Naive thymus-derived CD4-positive, alpha-beta T cell (primary cell): Measurements from ENCODE around the gene TNIK. TPM values are rescaled to one million over a fixed set of nuclear protein-coding genes. Genes with fewer than 3 reads are reported as not detected.

Experiments used
- ATAC-seq: fragments of 150-1000 bp; cut with Tn5 transposase; 2 replicates; pipeline ENCODE4 v1.10.0; 2021; ENCODE audit warnings: mild to moderate bottlenecking, moderate library complexity
- CTCF ChIA-PET: fragments of 350-600 bp; sonication (Branson Sonifier 250); formaldehyde crosslinking; loops from one replicate; lab custom pipeline; 2021; ENCODE audit warnings: antibody characterized with exemption; lab: Charles Lee
- POLR2A ChIA-PET: fragments of 350-600 bp; sonication (Branson Sonifier 250); formaldehyde crosslinking; loops from one replicate; lab custom pipeline; 2021; ENCODE audit warnings: antibody characterized with exemption, inconsistent platforms; lab: Charles Lee
- DNase-seq, 9 donors: peaks; one replicate each; pipeline versions ENCODE4 v3.0.0 to v3.0.0-alpha.2; 2020 to 2022; ENCODE audit warnings: mixed read lengths in 1 of 9
- H3K27ac ChIP-seq: one replicate; pipeline ENCODE4 v1.7.0; 2013; ENCODE audit warnings: mild to moderate bottlenecking, low read depth, low read length, moderate library complexity
- H3K27me3 ChIP-seq, 2 donors: one replicate each; pipeline ENCODE4 v1.7.0; 2013; ENCODE audit warnings: low read length in 2 of 2, mild to moderate bottlenecking in 2 of 2, moderate library complexity in 2 of 2; ENCODE audit not compliant: control insufficient read depth in 2 of 2, insufficient read depth in 2 of 2
- H3K36me3 ChIP-seq, 3 experiments: 1 replicate in 2 of 3; 2 replicates in 1 of 3; pipeline ENCODE4 v1.7.0; 2013; ENCODE audit warnings: low read length in 3 of 3, mild to moderate bottlenecking in 3 of 3, moderate library complexity in 1 of 3; ENCODE audit not compliant: insufficient read depth in 3 of 3, control insufficient read depth in 2 of 3
- H3K4me1 ChIP-seq, 2 donors: one replicate each; pipeline ENCODE4 v1.7.0; 2013; ENCODE audit warnings: low read length in 2 of 2, mild to moderate bottlenecking in 2 of 2, moderate library complexity in 1 of 2; ENCODE audit not compliant: control insufficient read depth in 2 of 2, insufficient read depth in 2 of 2
- H3K4me3 ChIP-seq: 2 replicates; pipeline ENCODE4 v1.7.0; 2013; ENCODE audit warnings: mild to moderate bottlenecking, low read length
- H3K9me3 ChIP-seq, 3 experiments: 1 replicate in 2 of 3; 2 replicates in 1 of 3; pipeline ENCODE4 v1.7.0; 2013; ENCODE audit warnings: low read length in 3 of 3; ENCODE audit not compliant: control insufficient read depth in 2 of 3
- H3K27ac Mint-ChIP-seq, 9 donors: one replicate each; pipeline ENCODE4 v1.8.0; 2020 to 2022; ENCODE audit warnings: mixed read lengths in 9 of 9, mild to moderate bottlenecking in 8 of 9, moderate library complexity in 5 of 9, inconsistent platforms in 2 of 9
- H3K27me3 Mint-ChIP-seq, 5 donors: one replicate each; pipeline ENCODE4 v1.8.0; 2021 to 2022; ENCODE audit warnings: mixed read lengths in 5 of 5, mild to moderate bottlenecking in 1 of 5
- H3K36me3 Mint-ChIP-seq, 5 donors: one replicate each; pipeline ENCODE4 v1.8.0; 2020 to 2022; ENCODE audit warnings: mixed read lengths in 5 of 5, mild to moderate bottlenecking in 3 of 5, inconsistent platforms in 1 of 5
- H3K4me1 Mint-ChIP-seq, 7 donors: one replicate each; pipeline ENCODE4 v1.8.0; 2020 to 2022; ENCODE audit warnings: mixed read lengths in 7 of 7, mild to moderate bottlenecking in 3 of 7, inconsistent platforms in 1 of 7
- H3K4me3 Mint-ChIP-seq, 10 donors: one replicate each; pipeline ENCODE4 v1.8.0; 2020 to 2022; ENCODE audit warnings: mild to moderate bottlenecking in 10 of 10, mixed read lengths in 10 of 10, moderate library complexity in 6 of 10, inconsistent platforms in 2 of 10
- H3K9me3 Mint-ChIP-seq, 11 donors: one replicate each; pipeline ENCODE4 v1.8.0; 2020 to 2022; ENCODE audit warnings: mixed read lengths in 11 of 11, mild to moderate bottlenecking in 4 of 11, inconsistent platforms in 1 of 11, moderate library complexity in 1 of 11
- intact Hi-C, 2 donors: fragments of 100-400 bp; cut with micrococcal nuclease; formaldehyde crosslinking; loops; one replicate each; pipeline ENCODE4 v1.15.1; 2023
- polyA plus RNA-seq, 2 donors: library from polyadenylated mRNA; unstranded; fragments of 300-500 nt; fragmentation: Illumina TruSeq; gene quantifications; one replicate each; pipeline ENCODE4 v1.2.3, GENCODE V29; 2021
- total RNA-seq, 6 experiments: library from RNA in 5 of 6; stranded (reverse) in 5 of 6; gene quantifications; 1 replicate in 5 of 6; 2 replicates in 1 of 6; pipeline ENCODE4 v1.2.3 and lab custom pipeline; 2021 to 2026

TNIK gene
- total and polyA plus RNA-seq, 7 experiments from 2014 or later: 20.2 to 74.9 (median 66.3) TPM

DNA sequence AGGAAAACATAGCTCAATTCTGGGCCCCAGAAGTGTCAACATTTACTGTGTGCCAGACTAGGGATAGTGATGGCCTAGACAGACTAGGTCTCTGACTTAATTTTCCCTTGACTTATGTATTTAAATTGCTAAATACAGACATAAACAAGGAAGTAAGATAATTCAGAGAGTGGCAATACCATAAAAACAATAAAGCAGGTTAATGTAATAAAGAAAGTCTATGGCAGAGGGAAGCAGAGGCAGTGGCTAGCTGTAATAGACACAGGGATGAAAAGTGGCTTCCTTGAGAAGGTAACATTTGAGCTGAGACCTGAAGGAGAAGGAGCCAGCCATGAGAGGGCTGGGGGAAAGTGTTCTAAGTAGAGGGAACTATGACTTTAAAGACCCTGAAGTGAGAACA is 95.7 kb downstream of the TNIK start:
- no peak overlapping the region for H3K4me3 ChIP-seq
- intact Hi-C loops: loop anchor here in 1 of 2 donors (5.0 kb wide), 1 partner anchor 77 kb away; no protein-coding TSS in a partner anchor
- Mint-ChIP-seq H3K36me3 (peaks cover 3 to 32% (median 17%) of the 10 kb centered on the region in 5 donors), H3K9me3 (no peaks in the 10 kb centered on the region), H3K4me1 (peaks cover 11 to 82% (median 72%) of the 10 kb centered on the region in 7 donors), H3K27me3 (no peaks in the 10 kb centered on the region), H3K4me3 (peak overlapping the region in 1 of 10 donors; percentile 13), H3K27ac (no peak overlapping the region)
- ATAC-seq (no peak), DNase-seq (no peak)
- H3K27me3 ChIP-seq: no peaks in the 10 kb centered on the region
- H3K27ac ChIP-seq: no peak overlapping the region
- H3K4me1 ChIP-seq: peaks cover 0 to 15% of the 10 kb centered on the region in 2 donors
- H3K36me3 ChIP-seq: no peaks in the 10 kb centered on the region
- ChIA-PET POLR2A (no interaction called here), CTCF (interaction anchor here (1.1 kb wide), 2 partner anchors 10 to 17 kb away, joined by 3 read pairs; no protein-coding TSS in a partner anchor)
- no peaks in the 10 kb centered on the region for H3K9me3 ChIP-seq

DNA sequence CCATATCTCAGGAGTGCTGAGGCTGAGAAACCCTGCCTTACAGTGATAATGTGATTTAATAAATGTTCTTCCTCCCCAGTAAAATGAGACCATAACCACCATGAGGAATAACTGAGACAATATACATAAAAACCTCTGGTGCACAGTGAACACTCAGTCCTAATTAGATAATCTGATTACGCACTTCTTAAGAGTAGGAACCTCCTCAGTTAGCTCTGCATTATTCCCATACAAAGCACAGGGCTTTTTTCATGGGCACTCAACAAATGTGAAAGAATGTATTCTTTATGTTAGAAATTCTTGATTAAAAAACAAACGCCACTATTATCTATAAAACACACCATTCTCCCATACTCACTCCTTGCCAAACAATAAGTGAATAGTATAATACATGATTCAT is 97.0 kb downstream of the TNIK start:
- H3K27me3 ChIP-seq: no peaks in the 10 kb centered on the region
- Mint-ChIP-seq H3K4me1 (peaks cover 20 to 87% (median 76%) of the 10 kb centered on the region in 7 donors), H3K4me3 (peak overlapping the region in 2 of 10 donors; percentile 4 to 13), H3K27ac (no peak overlapping the region), H3K9me3 (no peaks in the 10 kb centered on the region), H3K27me3 (no peaks in the 10 kb centered on the region), H3K36me3 (peaks cover 0 to 26% (median 11%) of the 10 kb centered on the region in 5 donors)
- no peaks in the 10 kb centered on the region for H3K9me3 ChIP-seq
- no peak overlapping the region for H3K27ac ChIP-seq
- no peaks in the 10 kb centered on the region for H3K36me3 ChIP-seq
- DNase-seq (no peak), ATAC-seq (no peak)
- H3K4me1 ChIP-seq: peaks cover 0 to 15% of the 10 kb centered on the region in 2 donors
- CTCF ChIA-PET: no interaction called here
- POLR2A ChIA-PET: no interaction called here
- no peak overlapping the region for H3K4me3 ChIP-seq
- intact Hi-C loops: loop anchor here in 1 of 2 donors (5.0 kb wide), 1 partner anchor 76 kb away; no protein-coding TSS in a partner anchor

DNA sequence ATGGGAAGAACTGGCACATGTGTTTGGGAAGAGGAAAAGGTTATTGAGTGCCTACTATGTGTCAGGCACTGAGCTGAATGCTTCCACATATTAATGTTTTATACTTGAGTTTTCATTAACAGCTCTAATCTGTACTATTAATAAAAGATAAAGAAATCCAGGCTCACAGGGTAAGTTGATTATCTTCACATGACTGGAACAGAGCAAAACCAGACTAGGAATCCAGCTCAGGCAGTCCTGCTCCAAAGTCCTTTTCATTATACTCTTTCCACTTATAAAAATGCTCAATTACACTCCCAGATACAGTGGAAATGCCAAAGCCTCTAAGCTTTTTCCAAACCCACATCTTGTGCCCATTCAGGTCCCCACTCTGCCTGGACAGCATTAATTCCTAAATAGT is 97.6 kb downstream of the TNIK start:
- CTCF ChIA-PET: no interaction called here
- H3K27ac Mint-ChIP-seq: peak overlapping the region in 1 of 9 donors; percentile 15
- peaks cover 0 to 24% (median 5%) of the 10 kb centered on the region in 5 donors for H3K36me3 Mint-ChIP-seq

DNA sequence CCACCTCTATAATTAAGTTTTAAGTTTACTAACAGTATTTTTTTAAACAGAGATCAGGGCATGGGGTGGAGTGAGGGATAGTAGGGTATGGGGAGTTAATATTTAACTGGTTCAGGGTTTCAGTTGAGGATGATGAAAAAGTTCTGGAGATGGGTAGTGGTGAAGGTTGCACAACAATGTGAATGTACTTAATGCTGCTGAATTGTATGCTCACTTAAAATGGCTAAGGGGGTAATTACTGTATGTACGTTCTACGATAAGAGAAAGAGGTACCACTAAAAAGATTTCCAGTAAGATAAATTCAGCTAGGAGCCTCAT is 101.4 kb downstream of the TNIK start:
- Mint-ChIP-seq H3K27ac (peak overlapping the region in 4 of 9 donors; percentile 21 to 71 (median 22)), H3K4me3 (peak overlapping the region in 1 of 10 donors; percentile 16), H3K27me3 (no peaks in the 10 kb centered on the region), H3K4me1 (peaks cover 30 to 100% (median 91%) of the 10 kb centered on the region in 7 donors), H3K36me3 (peaks cover 0 to 14% (median 7%) of the 10 kb centered on the region in 5 donors), H3K9me3 (no peaks in the 10 kb centered on the region)
- CTCF ChIA-PET: no interaction called here
- intact Hi-C loops: no loop called here
- no peaks in the 10 kb centered on the region for H3K27me3 ChIP-seq
- no peak overlapping the region for H3K27ac ChIP-seq
- DNase-seq (no peak), ATAC-seq (peak; percentile 29)
- no peaks in the 10 kb centered on the region for H3K9me3 ChIP-seq
- peaks cover 0 to 11% of the 10 kb centered on the region in 2 donors for H3K4me1 ChIP-seq
- no peaks in the 10 kb centered on the region for H3K36me3 ChIP-seq
- POLR2A ChIA-PET: no interaction called here
- no peak overlapping the region for H3K4me3 ChIP-seq

More for the DNA sequence above, 97.6 kb downstream of the TNIK start:
- H3K9me3 Mint-ChIP-seq: no peaks in the 10 kb centered on the region
- no peak for DNase-seq
- Histone ChIP-seq H3K27ac (no peak overlapping the region), H3K36me3 (no peaks in the 10 kb centered on the region), H3K27me3 (no peaks in the 10 kb centered on the region), H3K4me1 (peaks cover 0 to 15% of the 10 kb centered on the region in 2 donors), H3K9me3 (no peaks in the 10 kb centered on the region), H3K4me3 (no peak overlapping the region)
- POLR2A ChIA-PET: no interaction called here
- intact Hi-C loops: loop anchor here in 1 of 2 donors (5.0 kb wide), 1 partner anchor 75 kb away; no protein-coding TSS in a partner anchor
- no peak for ATAC-seq
- H3K4me3 Mint-ChIP-seq: peak overlapping the region in 3 of 10 donors; percentile 4 to 39 (median 13)
- no peaks in the 10 kb centered on the region for H3K27me3 Mint-ChIP-seq
- peaks cover 18 to 88% (median 78%) of the 10 kb centered on the region in 7 donors for H3K4me1 Mint-ChIP-seq

DNA sequence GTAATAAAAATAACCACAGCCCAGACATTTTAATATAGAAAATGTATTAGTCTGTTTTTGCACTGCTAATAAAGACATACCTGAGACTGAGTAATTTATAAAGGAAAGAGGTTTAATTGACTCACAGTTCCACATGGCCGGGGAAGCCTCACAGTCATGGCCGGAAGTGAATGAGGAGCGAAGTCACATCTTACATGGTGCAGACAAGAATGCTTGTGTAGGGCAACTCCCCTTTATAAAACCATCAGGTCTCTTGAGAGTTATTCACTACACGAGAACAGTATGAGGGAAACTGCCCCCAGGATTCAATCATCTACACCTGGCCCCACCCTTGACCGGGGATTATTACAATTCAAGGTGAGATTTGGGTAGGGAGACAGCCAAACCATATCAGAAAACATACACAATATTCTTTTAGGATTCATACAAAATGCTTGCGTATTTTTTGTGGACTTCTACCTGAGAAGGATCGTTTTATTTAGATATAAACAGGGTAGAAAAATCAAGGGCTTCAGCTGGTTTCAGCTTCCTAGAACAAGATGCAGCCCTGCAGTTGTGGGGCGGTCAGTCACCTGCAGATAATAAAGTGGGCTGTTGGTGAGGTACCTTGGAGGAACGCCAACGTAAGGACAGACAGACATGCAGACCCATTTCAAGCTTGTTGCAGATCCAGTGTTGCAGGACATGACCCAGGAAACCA is 101.9 kb downstream of the TNIK start:
- Mint-ChIP-seq H3K27me3 (no peaks in the 10 kb centered on the region), H3K4me1 (peaks cover 30 to 100% (median 87%) of the 10 kb centered on the region in 7 donors), H3K27ac (peak overlapping the region in 4 of 9 donors; percentile 21 to 71 (median 28)), H3K9me3 (no peaks in the 10 kb centered on the region), H3K4me3 (peak overlapping the region in 2 of 10 donors; percentile 8 to 16), H3K36me3 (peaks cover 0 to 14% (median 5%) of the 10 kb centered on the region in 5 donors)
- intact Hi-C loops: no loop called here
- H3K36me3 ChIP-seq: no peaks in the 10 kb centered on the region
- H3K4me3 ChIP-seq: no peak overlapping the region
- H3K4me1 ChIP-seq: peaks cover 0 to 11% of the 10 kb centered on the region in 2 donors
- no peak overlapping the region for H3K27ac ChIP-seq
- no peaks in the 10 kb centered on the region for H3K27me3 ChIP-seq
- no peaks in the 10 kb centered on the region for H3K9me3 ChIP-seq
- ATAC-seq: no peak
- ChIA-PET CTCF (no interaction called here), POLR2A (no interaction called here)
- DNase-seq: no peak

DNA sequence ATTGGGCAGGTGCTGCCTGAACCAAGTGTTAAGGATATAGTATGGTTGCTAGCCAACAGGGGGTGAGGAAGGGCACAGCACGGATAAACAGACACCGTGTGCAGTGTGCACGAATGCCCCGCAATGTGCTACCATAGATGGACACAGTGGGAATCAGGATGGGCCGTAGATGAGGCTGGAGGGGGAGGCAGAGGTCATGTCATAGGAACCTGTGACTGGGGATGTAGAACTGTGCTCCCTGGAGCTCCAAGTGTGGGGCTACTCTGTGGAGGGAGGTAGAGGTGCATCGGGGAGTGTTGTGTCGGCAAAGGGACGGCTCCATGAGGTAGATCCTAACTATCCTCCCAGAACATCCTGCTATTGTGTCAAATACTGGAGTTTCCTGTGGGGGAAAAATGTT is 102.5 kb downstream of the TNIK start:
- Mint-ChIP-seq H3K27ac (peak overlapping the region in 3 of 9 donors; percentile 24 to 35 (median 25)), H3K4me1 (peaks cover 28 to 100% (median 81%) of the 10 kb centered on the region in 7 donors), H3K9me3 (no peaks in the 10 kb centered on the region), H3K36me3 (peaks cover 0 to 14% (median 4%) of the 10 kb centered on the region in 5 donors), H3K4me3 (peak overlapping the region in 1 of 10 donors; percentile 8), H3K27me3 (no peaks in the 10 kb centered on the region)
- DNase-seq (no peak), ATAC-seq (no peak)
- H3K36me3 ChIP-seq: no peaks in the 10 kb centered on the region
- ChIA-PET POLR2A (interaction anchor here (0.7 kb wide), 1 partner anchor 1722 kb away, joined by 3 read pairs; no protein-coding TSS in a partner anchor), CTCF (no interaction called here)
- no peaks in the 10 kb centered on the region for H3K27me3 ChIP-seq
- no peak overlapping the region for H3K27ac ChIP-seq
- intact Hi-C loops: no loop called here
- H3K9me3 ChIP-seq: no peaks in the 10 kb centered on the region
- peaks cover 0 to 5% of the 10 kb centered on the region in 2 donors for H3K4me1 ChIP-seq
- no peak overlapping the region for H3K4me3 ChIP-seq
